SU-DHL-6 (cell line): ENCODE results near the gene KCNMB2.

ENCODE experiments used
- H2AFZ ChIP-seq: fragments of 200-600 bp; sonication (generic); 2 replicates; pipeline ENCODE4 v1.6.1; 2014; ENCODE audit warnings: low read depth, mild to moderate bottlenecking, moderate library complexity, mixed read lengths, antibody characterized with exemption, low read length; ENCODE audit not compliant: severe bottlenecking
- H3F3A ChIP-seq: fragments of 200-600 bp; shearing (Covaris generic); 2 replicates; pipeline ENCODE4 v1.6.0; 2016; ENCODE audit warnings: antibody characterized with exemption, mild to moderate bottlenecking; ENCODE audit not compliant: insufficient read depth
- H3K27ac ChIP-seq: fragments of 200-600 bp; sonication (generic); 2 replicates; pipeline ENCODE4 v1.5.1; 2016; ENCODE audit warnings: low read depth, mild to moderate bottlenecking, low read length, moderate library complexity, mixed read lengths
- H3K27me3 ChIP-seq: fragments of 200-600 bp; sonication (generic), shearing (Covaris generic); 2 replicates; pipeline ENCODE4 v1.6.0; 2014; ENCODE audit warnings: mild to moderate bottlenecking, low read length
- H3K36me3 ChIP-seq: fragments of 200-600 bp; sonication (generic); 2 replicates; pipeline ENCODE4 v1.6.1; 2014; ENCODE audit warnings: mild to moderate bottlenecking, low read length, mixed read lengths
- H3K4me2 ChIP-seq: fragments of 300-600, 200-600 bp; shearing (Covaris generic), sonication (generic); 2 replicates; pipeline ENCODE4 v1.6.0; 2014; ENCODE audit warnings: low read length, low read depth, mild to moderate bottlenecking; ENCODE audit not compliant: poor library complexity, severe bottlenecking
- H3K4me3 ChIP-seq: fragments of 200-600 bp; sonication (generic); 2 replicates; pipeline ENCODE4 v1.5.1; 2014; ENCODE audit warnings: antibody characterized with exemption, low read length, mild to moderate bottlenecking, mixed read lengths; ENCODE audit not compliant: insufficient read depth, poor library complexity, severe bottlenecking
- H3K79me2 ChIP-seq: fragments of 200-600 bp; sonication (generic); 2 replicates; pipeline ENCODE4 v1.6.1; 2014; ENCODE audit warnings: mild to moderate bottlenecking, low read length, moderate library complexity; ENCODE audit not compliant: insufficient read depth
- H3K9ac ChIP-seq: fragments of 200-600 bp; sonication (generic); 2 replicates; pipeline ENCODE4 v1.7.0; 2014; ENCODE audit warnings: mild to moderate bottlenecking, low read length
- H3K9me2 ChIP-seq: fragments of 200-600 bp; sonication (generic); replicated peaks from 2 replicates; pipeline ENCODE4 v1.6.1; 2014; ENCODE audit warnings: low read length; ENCODE audit not compliant: insufficient read depth
- H3K9me3 ChIP-seq: fragments of 200-600 bp; sonication (generic); 2 replicates; pipeline ENCODE4 v1.6.1; 2014; ENCODE audit warnings: low read length, mixed read lengths; ENCODE audit not compliant: insufficient read depth
- H4K20me1 ChIP-seq: fragments of 200-600 bp; sonication (generic); 2 replicates; pipeline ENCODE4 v1.6.1; 2014; ENCODE audit warnings: low read depth, mild to moderate bottlenecking, antibody characterized with exemption, low read length, moderate library complexity, mixed read lengths
- EZH2phosphoT487 ChIP-seq: fragments of 200-600 bp; sonication (generic), shearing (Covaris generic); conservative IDR thresholded peaks from 2 replicates; pipeline ENCODE4 v1.6.1; 2018; ENCODE audit warnings: mild to moderate bottlenecking, antibody characterized with exemption, low read length, moderate library complexity, mixed read lengths
- TF ChIP-seq, protein P1 (sequence below): fragments of 200-600 bp; sonication (generic); IDR thresholded peaks from one replicate; pipeline ENCODE4 v1.5.1; 2017; ENCODE audit warnings: antibody characterized with exemption, mild to moderate bottlenecking, low read length, moderate library complexity; ENCODE audit not compliant: insufficient read depth, poor library complexity, severe bottlenecking

The KCNMB2 gene

DNA sequence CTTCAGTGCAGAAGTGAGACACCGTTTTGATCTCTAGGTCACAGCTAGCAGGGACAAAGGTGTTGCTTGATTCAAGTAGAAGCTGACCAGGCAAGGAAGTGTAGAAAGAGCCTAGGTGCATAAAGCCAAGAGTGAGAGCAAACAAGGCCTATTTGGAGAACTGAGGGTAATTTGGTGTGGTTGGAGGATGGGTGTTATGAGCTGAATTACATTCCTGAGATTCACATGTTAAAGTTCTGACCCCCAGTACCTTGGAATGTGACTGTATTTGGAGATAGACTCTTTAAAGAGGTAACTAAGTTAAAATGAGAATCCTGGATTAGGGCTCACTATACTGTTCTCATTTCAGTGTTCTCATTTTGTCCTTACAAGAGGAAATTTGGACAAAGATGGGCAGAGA is 344.0 kb downstream of the KCNMB2 start:
- Histone ChIP-seq H2AFZ (no peak overlapping the region), H3F3A (no peaks in the 10 kb centered on the region), H3K79me2 (no peaks in the 10 kb centered on the region), H3K4me2 (no peak overlapping the region), H4K20me1 (no peaks in the 10 kb centered on the region), H3K9me3 (no peaks in the 10 kb centered on the region), H3K27ac (no peak overlapping the region), H3K9ac (no peak overlapping the region), H3K36me3 (no peaks in the 10 kb centered on the region), H3K27me3 (no peaks in the 10 kb centered on the region), H3K9me2 (no peaks in the 10 kb centered on the region), H3K4me3 (no peak overlapping the region)
- TF ChIP-seq, protein P1, sequence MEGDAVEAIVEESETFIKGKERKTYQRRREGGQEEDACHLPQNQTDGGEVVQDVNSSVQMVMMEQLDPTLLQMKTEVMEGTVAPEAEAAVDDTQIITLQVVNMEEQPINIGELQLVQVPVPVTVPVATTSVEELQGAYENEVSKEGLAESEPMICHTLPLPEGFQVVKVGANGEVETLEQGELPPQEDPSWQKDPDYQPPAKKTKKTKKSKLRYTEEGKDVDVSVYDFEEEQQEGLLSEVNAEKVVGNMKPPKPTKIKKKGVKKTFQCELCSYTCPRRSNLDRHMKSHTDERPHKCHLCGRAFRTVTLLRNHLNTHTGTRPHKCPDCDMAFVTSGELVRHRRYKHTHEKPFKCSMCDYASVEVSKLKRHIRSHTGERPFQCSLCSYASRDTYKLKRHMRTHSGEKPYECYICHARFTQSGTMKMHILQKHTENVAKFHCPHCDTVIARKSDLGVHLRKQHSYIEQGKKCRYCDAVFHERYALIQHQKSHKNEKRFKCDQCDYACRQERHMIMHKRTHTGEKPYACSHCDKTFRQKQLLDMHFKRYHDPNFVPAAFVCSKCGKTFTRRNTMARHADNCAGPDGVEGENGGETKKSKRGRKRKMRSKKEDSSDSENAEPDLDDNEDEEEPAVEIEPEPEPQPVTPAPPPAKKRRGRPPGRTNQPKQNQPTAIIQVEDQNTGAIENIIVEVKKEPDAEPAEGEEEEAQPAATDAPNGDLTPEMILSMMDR = no peak
- no peak for TF ChIP-seq EZH2phosphoT487
